COLO668 (cell line): Measurements from ENCODE around the gene SCRN3.
"Not testable (repeated sequence)": the region's sequence is repeated elsewhere in the genome, so short reads cannot be mapped to it uniquely, and the experiment has no call there.

Source experiments
- DNase-seq: peaks from one replicate; lab custom pipeline; 2025; ENCODE audit not compliant: unreplicated experiment; lab: John Stamatoyannopoulos, UW

The SCRN3 gene

DNA sequence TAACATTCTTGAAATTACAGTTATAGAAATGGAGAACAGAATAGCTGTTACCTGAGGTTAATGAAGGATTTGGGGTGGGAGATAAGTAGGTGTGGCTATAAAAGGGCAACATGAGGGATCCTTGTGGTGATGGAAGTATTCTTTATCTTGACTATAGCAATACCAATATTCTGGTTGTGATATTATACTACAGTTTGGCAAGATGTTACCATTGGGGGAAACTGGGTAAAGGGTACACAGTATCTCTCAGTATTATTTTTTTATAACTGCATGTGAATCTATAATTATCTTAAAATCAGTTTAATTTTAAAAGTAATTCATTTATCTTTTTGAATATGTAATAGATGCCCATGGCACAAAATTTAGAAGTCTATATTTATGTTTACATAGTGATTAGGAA, 8.1 kb downstream of the SCRN3 start:
- no peak for DNase-seq

DNA sequence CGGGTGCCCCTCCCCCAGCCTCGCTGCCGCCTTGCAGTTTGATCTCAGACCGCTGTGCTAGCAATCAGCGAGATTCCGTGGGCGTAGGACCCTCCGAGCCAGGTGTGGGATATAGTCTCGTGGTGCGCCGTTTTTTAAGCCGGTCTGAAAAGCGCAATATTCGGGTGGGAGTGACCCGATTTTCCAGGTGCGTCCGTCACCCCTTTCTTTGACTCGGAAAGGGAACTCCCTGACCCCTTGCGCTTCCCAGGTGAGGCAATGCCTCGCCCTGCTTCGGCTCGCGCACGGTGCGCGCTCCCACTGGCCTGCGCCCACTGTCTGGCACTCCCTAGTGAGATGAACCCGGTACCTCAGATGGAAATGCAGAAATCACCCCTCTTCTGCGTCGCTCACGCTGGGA, 14.5 kb downstream of the SCRN3 start:
- not testable (repeated sequence) for DNase-seq

DNA sequence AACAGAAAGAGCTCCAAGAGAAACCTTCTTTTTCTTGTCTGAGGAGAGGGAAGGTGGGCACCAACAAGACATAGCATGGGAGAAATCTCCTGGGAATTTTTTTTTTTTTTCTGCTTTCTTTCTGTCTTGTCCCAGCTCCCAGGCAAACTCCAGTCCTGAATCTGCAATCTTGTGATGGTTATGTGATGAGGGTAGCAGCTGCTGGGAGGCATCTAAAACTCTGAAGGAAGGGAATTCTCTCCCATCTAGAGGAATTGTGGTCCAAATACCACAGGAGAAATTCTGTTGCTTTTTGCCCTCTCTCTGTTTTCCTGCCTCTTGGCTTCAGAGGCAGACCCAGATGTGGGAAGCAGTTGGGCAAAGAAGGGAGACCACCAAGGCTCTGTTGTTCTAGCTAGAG, 16.7 kb downstream of the SCRN3 start:
- DNase-seq: no peak

DNA sequence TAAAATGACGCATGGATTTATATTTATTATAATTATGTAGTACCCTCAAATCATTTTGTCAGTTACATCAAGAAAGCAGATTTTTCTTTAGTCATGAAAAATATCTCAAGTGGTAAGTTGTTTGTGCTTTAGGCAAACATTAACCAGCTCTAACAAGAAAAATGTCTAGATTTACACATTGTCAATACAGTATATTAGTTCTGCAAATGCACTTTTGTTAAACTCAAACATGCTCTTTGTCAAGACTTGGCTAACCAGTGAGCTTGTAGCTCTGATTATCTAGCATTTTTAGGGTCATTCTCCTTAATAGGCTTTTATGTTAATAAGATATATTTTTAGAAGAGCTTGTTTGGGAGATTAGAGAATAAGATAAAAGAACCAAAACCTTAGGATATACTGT, 32.7 kb downstream of the SCRN3 start:
- DNase-seq: no peak

DNA sequence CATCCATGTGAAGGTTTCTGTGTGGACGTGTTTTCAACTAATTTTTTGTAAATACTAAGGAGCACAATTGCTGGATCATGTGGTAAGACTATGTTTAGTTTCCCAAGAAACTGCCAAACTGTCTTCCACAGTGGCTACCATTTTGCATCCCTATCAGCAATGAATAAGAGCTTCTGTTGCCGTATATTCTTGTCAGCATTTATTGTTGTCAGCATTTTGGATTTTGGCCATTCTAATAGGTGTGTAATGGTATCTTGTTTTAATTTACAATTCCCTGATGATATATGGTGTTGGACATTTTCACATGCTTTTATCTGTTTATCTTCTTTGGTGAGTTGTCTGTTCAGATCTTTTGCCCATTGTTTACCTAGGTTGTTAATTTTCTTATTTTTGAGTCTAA, 34.5 kb downstream of the SCRN3 start:
- DNase-seq: no peak

DNA sequence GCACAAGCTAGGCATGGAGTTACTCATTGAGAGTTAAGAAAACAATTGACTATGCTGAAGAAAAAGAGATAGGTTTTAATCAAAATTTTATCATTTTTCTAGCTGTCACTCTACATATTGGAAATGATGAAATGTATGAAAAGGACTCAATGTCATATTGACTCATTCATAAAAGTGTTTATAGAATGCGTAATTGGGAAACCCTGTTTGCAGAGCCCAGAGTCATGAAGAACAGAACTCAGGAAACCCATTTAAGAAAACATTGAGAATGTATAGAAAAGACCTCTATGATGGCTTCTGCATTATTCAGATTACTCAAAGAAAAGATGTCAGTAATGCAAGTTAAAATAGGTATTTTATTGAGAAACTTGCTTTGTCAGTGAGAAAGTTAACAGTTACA, 36.4 kb downstream of the SCRN3 start:
- no peak for DNase-seq

DNA sequence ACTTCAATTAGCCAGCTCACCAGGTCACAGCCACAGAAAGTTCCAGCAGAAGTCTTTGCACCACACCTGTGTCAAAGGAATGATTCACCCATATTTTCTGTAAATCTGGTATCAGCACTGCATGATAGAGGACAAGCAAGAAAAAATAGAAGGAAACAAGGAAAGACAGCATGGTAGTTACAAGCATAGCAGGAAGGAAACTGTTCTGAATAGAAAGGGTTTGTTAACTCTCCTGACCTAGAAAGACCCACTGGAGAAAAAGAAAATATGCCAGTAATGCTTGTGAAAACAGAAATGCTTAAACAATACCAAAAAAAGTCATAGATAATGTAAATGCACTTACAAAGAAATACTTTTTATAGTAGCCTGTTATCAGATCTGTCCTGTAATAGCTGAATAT, 40.8 kb downstream of the SCRN3 start:
- DNase-seq: no peak

DNA sequence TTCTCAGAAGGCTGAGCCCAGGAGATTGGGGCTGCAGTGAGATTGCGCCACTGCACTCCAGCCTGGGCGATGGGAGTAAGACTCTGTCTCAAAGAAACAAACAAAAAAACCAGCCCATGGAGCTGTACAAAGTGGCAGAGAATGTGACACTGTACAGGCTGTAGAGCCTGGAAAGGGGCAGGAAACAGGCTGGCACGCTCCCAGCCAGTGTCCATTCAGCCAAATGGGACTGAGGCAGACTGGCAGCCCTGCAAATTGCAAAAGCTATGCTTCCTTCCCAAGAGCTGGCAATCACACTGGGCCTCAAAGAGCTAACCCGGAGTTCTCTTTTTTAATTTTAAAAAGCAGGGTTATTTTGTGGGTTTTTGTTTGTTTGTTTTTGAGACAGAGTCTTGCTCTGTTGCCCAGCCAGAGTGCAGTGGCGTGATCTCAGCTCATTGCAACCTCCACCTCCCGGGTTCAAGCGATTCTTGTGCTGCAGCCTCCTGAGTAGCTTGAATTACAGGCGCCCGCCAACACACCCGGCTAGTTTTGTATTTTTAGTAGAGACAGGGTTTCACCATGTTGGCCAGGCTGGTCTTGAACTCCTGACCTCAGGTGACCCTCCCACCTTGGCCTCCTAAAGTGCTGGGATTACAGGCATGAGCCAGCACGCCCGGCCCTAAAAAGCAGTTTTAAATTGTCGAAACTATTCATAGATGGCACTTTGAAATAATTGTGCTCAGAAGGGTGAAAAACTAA, 42.8 kb downstream of the SCRN3 start:
- no peak for DNase-seq

DNA sequence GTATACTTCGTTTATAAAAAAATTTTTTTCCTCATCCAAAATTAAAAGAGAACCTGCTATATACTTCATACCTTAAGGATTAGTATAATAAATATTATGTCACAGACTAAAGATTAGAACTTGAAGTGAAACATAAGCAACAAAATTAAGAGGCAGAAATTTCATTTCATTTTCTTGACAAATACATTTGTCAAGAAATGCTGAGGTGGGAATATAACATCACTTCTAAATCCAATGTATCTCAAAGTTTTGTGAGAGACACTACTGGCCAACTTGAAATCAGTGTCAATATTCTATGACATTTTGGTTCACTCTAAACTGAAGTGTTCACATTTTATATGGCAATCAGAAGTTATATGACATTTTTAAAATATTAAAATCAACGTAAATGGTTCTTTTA, 43.8 kb downstream of the SCRN3 start:
- DNase-seq: no peak

DNA sequence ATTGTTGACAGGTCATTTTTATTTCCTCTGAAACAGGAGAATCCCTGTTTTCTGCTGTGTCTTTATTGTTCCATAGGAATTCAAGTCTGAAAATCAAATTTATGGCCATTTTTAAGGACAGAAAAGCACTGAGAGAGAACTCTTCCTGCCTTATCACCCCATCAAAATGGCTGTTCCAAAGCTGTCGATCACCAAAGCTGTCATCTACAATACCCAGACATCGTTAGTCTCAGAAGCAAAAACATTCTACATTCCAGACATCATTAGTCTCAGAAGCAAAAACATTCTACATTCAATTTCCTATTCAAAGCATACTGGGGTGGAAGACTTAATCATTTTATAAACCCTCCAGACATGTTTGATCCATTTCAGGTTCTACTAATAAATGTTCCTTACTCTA, 44.4 kb downstream of the SCRN3 start:
- no peak for DNase-seq

DNA sequence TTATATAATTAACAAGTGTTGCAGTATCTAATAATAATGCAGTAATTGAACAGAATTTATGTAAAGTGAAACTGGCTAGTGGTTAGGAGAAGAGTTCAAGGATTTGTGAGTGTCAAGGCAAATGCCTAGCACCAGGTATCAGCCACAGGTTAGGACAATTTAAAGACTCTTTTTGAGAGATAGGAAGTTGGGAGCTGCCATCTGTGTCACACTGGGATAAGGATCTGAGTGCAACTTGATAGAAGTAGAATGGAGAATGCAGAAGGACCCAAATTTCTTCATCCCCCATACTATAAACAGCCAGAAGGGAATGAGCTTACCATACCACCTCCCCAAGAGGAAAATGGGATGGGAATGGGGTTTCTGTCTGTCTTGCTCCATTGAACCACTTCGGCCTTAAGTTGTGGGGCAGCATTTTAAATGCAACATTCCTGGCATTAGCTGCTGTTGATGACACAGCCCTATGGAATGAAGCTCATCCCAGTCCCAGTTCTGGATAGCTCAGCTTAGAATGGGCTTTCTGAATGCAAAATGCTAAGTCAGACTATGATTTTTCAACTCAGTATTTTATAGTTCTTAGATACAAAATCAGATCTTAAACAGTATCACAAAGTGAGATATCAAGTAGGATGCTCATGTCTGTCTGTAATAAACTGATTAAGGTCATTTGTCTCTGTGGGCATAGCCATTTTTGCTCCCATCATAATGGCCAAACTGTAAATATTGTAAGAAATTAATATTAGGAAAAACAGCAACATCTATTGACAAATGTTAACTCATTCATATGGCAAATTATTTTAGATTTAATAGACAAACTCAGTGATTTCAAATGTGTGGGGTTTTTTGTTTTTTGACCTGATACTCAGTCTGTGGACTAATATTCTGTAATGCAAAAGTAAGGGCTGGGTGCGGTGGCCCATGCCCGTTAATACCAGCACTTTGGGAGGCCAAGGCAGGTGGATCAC, 47.3 kb downstream of the SCRN3 start:
- DNase-seq: no peak

DNA sequence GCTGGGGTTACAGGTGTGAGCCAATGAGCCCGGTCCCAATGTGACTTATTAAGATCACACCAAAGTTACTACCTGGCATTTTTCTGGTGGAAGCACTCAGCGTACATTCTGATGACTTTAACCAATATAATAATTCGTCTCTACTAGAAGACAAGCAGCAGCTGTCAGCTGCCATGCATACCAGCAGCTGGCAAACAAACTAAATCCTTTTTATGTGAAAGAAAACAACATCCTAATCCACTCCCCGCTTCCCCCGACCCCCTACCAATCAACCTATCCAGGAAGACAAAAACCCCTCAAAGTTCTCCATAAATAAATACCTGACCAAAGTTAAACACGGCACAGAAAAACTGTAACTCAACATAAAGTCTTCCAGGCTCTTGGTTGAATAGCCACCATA, 49.2 kb downstream of the SCRN3 start:
- no peak for DNase-seq

DNA sequence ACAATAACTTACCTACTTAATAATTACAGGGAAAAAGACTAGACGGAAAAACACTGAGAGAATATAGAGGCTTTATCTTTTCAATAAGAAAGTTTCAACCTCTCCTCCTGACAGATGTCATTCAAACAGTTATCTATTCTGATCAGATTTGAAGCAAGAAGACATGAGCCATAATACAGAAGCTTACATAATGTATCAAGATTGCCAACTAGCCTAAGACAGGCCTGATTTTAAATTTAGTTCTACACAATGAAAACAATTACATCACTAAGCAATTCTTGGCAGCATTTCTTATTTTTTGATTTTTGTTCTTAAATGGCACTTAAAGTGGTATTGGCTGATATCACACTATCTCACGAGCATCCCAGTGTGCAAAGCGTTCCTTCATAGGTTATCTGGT, 49.7 kb downstream of the SCRN3 start:
- no peak for DNase-seq

DNA sequence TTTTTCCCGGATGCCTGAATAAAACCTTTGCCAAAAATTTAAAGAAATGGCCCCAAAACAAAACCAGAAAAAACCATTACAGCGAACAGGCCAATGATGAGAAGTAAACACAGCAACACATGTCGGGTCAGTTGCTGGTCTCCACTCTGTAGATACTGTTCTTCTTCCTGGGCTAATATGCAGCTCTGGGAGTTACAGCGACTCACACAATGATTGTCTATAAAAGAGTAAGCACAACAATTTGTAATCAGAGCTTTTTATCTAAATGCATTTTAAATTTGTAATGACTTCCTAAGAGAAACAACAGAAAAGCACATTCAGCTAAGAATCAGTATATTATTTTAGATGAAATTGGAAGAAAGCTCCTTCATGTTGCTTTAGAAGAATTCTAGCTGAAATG, 51.0 kb downstream of the SCRN3 start:
- no peak for DNase-seq

DNA sequence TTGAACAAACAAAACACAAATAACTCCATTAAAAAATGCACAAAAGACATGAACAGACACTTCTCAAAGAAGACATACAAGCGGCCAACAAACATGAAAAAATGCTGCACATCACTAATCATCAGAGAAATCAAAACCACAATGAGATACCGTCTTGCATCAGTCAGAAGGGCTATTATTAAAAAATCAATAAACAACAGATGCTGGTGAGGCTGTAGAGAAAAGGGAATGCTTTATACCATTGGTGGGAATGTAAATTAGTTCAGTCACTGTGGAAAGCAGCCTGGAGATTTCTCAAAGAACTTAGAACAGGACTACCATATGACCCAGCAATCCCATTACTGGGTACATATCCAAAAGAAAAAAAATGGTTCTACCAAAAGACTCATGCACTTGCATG, 53.5 kb downstream of the SCRN3 start:
- DNase-seq: no peak

DNA sequence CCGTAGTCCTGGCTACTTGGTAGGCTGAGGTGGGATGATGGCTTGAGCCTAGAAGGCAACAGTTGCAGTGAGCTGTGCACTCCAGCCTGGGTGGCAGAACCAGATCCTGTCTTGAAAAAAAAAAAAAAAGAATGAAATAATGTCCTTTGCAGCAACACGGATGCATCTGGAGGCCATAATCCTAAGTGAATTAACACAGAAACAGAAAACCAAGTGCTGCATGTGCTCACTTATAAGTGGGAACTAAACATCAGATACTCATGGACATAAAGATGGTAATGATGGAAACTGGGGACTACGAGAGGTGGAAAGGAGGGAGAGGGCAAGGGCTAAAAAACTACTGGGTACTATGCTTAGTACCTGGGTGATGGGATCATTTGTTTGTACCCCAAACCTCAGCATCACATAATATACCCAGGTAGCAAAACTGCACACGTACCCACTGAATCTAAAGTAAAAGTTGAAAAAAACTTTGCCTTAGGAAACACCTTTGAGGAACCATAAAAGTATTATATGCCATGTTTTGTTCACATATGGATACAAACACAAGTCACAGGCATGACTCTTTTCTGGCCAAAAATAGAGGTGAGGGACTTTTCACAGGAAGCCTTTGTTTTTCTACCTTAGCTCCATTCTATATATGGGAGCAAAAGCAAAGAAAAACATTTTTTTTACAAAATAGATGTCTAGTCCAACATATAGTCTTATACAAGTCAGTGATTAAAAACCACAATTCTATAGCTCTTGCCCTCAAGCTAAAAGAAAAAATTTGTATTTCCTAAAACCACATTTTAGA, 54.7 kb downstream of the SCRN3 start:
- no peak for DNase-seq

DNA sequence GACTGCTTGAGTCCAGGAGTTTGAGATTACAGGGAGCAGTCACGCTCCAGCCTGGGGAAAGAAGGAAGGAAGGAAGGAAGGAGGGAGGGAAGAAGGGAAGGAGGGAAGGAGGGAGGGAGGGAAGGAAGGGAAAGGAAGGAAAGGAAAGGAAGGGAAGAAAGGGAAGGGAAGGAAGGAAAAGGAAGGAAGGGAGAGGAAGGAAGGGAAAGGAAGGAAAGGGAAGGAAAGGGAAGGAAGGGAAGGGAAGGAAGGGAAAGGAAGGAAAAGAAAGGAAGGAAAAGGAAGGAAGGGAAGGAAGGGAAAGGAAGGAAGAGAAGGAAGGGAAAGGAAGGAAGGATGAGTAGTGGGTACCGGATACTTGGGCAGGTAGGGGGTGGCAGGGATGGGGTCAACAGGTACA, 59.0 kb downstream of the SCRN3 start:
- DNase-seq: no peak

DNA sequence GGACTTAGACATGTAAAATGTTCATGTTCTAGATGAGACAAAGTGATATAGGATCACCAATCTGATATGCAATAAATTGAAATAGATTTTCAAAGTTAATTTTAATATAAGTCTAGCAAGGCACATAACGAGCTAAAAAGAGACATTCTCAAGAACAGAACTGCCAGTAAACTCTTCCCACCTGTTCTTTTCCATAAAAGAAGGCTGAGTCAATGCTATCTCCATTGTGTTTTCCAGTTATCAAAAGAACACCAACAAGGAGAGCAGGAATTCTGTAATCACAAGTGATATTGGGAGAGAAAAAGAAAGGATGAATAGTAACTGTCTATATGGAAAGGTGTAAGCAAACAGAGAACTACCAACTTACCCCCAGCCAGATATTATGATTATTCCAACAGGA, 65.7 kb downstream of the SCRN3 start:
- DNase-seq: no peak

DNA sequence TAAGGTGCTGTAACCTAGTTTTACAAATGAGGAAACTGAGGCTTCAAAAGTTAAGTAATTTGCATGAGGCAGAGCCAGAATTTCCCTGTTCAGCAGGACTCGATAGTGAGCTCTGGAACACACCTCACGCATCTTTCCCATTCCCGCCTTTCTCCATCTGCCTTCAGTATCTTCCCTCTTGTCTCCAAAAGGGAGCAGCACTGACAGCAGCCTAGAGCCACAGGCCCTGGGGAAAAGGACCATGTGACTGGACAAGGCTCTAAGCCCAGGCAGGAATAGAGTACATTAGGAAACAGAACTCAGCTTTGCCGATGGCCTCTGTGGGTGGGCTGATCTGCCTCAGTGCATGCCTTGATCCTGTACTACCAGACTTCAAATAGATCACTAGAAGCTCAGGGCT, 69.8 kb downstream of the SCRN3 start:
- no peak for DNase-seq

DNA sequence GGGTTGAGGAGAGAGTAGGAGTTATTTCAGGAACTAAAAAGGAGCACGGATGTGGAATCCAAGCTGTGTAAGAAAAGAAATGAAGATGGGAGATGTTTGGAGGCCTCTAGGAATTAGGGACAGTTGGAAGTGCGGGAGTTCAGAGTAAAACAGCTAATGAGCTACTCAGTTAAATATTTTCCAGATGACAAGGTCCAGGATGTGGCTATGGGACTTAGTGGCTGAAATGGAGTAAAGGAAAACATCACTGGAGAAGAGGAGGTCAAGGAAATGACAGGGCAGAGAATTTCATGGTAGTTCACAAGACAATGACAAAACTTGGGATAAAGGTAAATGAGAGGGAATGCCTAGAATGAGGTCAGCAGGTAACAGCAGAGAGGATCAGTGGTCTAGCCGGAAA, 78.3 kb downstream of the SCRN3 start:
- no peak for DNase-seq

DNA sequence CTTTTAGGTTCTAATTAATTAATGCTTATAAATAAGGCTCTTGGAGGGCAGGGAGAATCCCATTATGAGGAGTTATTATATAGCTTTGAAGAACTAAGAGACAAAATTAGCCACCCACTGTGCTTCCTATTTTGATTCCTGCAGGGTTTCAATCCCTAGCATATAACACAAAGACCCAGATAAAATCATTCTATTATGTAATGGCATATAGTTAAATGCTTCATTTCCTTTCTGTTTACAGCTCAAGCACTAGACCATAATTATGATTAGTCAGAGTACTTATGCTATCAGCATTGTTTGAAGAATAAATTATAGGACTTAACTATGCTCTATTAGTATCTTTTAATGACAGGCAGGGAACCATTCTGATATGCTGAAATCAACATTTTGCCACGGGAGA, 82.2 kb downstream of the SCRN3 start:
- no peak for DNase-seq
